DMS 273 (cell line): ENCODE data around the gene PTPRN2.

ENCODE experiments used
- DNase-seq: peaks from one replicate; lab custom pipeline; 2025; ENCODE audit not compliant: unreplicated experiment; lab: John Stamatoyannopoulos, UW

PTPRN2 gene

DNA sequence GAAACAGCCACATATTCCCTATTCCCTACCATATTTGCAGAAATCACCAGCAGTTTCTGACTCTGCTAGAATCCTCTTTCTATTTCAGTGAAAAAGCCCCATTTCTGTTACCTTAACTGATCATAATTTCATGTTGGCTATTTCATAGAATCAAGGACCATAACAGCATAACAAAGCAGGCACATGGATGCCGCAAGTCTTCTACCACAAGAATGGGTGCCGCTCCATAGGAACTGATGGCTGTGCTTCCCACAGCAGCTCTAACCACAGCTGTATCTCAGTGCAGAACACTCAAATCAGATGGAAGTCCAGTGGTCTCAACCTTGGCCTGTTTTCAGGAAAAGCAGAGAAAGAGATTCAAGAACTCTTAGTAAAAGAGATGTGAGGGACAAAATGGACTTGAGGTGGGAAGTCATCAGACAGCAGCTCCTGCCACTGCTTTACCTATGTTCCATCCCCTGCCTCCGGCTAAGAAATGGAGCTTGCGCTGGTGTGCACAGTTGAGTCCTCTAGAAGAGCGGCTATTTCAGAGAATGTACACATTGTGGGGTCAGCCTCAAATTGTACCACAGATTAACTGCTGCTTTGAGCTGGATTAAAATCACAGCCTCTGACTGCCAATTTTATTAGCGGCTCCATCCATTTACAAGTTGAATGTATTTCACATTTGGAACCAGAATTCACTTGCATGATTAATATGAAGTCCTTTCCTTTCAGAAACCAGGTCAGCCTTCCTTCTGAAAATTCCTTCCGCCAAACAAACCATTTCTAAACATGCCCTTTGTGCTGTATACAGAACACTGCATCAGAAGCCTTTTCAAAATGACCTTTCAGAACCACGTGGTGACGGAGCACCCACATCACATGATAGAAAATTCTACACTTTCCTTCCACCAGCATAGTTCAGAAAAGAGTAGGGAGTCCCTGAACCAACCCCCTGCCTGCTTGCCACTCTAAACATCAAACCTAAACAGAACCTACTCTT lies 7.7 kb downstream of the PTPRN2 start:
- DNase-seq = no peak

GRCh38 chr7:158576050-158576762 lies 11.4 kb downstream of the PTPRN2 start:
- DNase-seq = no peak

DNA sequence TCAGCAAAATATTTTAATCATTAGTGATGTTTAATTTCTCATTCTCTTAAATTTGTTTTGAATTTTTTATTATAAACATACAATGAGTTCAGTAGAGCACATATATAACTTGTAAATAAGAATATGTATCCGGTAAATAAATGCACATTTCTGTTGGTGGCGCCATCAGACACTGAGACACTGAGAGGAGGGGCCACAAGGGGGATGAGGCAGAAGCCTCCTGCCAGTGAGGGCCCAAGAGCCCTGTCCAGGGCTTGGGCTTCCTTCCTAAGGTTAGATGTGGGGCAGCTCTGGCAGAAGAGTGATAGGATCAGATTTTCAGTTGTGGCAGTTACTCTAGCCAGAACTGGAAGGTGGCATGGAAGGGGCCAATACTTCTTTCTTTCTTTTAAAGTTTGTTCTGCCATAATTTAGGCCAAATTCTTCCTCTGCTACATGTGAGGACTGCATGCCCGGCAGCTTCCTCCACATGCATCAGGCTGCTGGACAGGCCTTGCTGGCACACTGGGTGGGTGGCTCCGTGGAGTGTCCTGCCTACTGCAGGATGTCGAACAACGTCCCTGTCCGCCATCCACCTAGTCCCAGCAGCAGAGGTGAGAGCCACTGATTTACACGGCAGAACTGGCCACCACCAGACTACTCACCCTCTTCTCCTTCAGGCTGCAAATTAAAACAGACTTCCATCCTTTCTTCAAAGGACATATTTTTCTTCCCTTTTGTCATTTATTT lies 13.2 kb downstream of the PTPRN2 start:
- DNase-seq = no peak

- DNase-seq = no peak
These were observed 14.3 kb downstream of the PTPRN2 start for GRCh38 chr7:158573310-158573709.

DNA sequence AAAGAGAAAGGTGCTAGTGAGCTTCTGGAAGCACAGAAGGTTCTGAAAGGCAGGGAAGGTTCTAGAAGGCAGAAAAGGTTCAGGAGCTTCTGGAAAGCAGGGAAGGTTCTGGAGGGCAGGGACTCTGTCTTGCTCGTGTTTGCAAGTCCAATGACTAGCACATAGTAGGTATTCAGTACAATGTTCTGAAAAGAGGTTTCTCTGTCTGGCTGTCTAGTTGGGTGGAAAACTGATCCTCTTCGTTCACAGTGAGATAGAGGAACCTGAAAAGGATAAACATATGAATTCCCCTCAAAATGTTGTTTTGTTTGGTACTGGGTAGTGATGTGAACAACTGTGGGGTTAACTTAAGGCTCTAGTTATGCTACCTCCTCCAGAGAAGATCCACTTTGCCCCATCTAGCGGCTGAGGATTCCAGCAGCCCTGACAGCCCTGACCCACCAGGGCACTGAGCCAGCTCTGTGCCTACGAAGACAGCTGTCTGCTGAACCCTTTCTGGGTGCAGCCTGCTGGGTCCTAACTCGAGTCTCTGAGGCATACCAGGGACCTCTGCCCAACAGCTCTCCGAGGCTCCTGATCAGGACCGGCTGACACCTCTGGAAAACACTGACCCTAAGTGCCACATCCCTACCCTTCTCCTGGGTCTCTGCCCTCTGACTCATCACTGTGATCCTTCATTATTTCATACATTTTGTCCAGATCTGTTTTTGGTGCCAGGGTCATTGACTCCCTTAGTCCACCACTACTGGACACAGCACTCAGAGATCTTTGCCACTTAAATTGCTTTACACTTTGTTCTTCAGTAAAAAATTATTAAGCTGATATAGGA lies 15.4 kb downstream of the PTPRN2 start:
- DNase-seq = peak; percentile 97

DNA sequence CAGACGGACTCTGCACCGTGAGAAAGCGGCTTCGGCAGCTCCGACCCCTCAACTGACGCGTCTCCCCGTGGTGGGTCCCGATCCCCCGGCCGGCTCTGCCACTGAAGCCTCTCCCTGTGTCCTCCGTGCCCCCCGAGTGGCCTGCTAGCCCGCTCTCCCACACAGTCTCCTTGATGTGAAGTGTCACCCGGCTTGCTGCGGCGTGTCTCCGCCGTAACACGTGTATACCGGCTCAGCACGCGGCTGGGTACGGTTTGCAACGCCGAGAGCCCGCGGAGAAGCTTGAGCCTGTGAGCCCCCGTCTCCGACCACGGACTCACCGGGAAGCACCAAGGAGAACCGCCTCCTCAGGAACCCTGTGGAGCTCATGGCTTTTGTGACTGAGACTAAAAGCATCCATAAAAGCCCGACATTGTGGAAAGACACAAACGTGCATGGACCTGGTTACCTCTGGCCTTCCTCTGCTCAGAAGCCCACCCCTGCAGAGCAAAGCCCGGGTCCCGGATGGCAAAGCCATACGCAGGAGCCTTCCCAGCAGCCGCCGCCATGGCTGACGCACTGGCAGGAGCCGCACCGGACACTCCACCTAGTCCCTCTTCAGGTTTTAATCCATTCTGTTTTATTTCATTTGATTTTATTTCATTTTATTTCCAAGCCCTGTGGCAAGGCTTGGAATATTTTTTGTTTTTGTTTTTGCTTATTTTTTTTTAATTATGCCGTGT lies 17.0 kb downstream of the PTPRN2 start:
- no peak for DNase-seq

- DNase-seq = no peak
These were observed 17.7 kb downstream of the PTPRN2 start for GRCh38 chr7:158569858-158570323.

GRCh38 chr7:158568974-158569857 lies 18.4 kb downstream of the PTPRN2 start:
- DNase-seq = no peak

DNA sequence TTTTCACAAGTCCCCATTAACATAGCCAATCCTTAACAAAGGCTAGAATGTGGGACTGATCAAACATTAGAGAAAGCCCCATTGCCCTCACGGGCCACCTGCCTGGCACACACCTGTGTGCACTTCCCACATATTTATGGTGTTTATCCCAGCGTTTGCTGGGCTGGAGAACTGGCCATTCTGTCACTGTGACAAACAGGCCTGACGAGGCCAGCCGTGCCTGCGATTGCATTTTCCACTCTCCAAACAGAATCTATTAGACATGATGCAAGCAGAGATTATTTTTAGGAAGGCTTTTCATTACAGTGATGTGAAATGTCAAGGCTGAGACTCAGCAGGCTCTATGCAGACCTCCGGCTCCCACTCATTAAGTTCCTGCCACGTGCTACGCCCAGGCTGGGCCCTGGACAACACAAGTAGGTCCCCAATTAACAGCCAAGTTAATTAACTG lies 20.4 kb downstream of the PTPRN2 start:
- DNase-seq = no peak

DNA sequence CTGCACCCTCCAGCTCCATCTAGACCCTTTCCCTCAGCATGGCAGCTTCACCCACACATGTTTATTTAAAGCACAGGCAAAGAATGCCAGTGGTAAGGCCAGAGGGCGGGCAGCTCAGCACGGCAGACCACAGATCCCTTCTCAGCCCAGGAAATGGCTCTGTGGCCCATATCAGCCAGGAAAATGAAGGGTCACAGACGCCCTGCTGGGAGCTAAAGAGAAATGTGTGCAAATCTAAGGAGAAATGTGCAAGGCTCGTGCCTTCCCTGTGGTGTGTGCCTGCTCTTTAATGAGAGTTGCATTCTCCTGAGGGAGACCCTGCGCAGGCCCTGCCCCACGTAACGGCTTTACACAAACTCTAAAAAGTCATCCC lies 23.0 kb downstream of the PTPRN2 start:
- no peak for DNase-seq

DNA sequence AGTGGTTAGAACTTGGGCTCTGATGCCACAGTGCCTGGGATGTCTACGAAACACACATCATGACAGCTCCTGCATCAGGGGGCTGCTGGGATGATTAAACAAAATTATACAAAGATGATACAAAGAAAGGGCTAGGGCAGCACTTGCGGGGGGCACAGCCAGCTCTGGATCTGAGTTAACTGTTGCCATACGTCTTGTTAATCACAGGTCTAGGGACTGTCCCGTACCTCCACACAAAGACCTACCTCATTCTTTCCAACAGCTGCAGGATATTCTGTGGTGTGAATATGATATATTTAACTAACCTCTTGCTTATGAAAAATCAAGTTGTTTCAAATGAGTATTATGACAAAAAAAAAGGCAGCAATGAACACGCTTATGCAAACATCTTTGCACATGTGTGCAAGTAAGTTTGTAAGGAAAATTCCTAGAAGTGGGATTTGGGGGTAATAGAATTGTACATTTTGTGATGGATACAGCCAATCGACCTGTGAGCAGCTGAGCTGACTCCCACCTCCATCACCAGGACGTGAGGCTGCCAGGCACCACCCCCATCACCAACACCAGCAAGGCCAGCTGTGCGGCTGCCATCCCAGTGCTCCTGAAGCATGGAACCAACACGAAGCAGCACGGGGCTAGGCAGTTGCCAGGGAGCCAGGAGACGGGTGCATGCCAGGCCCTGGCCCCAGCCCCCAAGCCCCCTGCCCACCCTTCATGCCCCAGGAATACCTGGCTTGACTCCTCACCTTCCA lies 23.5 kb downstream of the PTPRN2 start:
- no peak for DNase-seq

GRCh38 chr7:158563051-158563450 lies 24.6 kb downstream of the PTPRN2 start:
- no peak for DNase-seq

DNA sequence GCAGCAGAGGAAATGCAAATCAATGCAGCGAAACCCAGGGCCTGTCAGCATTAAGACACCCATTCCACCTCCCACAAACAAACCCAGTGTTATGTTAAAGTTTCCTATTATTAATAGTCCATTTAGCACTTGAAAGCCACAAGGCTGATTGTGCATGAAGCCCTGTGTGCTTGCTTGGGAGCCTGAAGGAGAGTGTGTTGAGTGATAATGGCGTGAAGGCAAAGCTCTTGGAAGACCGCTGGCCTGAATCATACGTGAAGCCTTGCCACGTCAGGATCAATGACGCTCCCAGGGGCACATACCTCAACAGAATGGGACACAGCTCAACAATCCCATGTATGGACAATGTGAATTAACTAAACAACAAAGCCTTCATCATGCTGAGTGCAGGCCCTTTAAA lies 25.1 kb downstream of the PTPRN2 start:
- no peak for DNase-seq

- DNase-seq = no peak
These were observed 26.0 kb downstream of the PTPRN2 start for GRCh38 chr7:158561659-158562058.

DNA sequence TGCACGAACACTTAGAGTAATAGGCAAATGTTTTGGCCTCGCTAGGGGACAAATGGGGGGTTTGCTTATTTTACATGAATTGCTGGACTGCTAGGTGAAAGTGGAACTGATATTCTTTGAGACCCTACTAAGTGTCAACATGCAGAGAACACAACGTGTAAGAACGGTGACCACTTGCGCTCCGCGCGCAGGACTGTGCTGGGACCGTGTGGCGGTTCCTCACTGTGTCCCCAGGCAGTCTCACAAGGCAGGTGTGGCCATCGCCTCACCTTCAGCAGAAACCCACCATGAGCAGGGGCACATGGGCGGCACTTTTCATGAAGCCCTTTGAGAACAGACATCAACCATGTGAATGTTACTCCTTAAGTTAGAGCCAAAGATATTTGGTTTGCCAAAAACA lies 27.2 kb downstream of the PTPRN2 start:
- DNase-seq = no peak

DNA sequence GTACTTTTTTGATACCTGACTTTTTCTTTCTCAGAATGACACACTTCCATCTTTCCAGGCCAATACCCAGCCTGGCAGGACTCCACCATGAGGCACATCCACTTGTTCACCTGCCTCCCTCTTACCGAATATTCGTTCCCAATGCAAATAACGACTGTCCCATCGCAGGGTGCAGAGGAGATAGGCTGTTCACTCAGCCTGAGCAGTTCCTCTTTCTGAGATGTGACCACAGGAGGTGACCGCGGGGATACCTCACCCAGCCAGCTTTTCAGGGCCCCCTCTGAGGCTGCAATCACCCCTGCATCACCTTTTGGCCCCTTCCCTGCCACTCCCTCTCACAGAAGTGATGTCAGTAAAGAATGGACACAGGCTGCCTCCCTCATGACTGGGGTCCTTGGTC lies 28.3 kb downstream of the PTPRN2 start:
- no peak for DNase-seq

- no peak for DNase-seq
These were observed 28.8 kb downstream of the PTPRN2 start for GRCh38 chr7:158558816-158559215.

- no peak for DNase-seq
These were observed 30.2 kb downstream of the PTPRN2 start for GRCh38 chr7:158557441-158557755.
